GM23338 (cell line): ENCODE data around the gene LARGE1. TPM values are rescaled to one million over a fixed set of nuclear protein-coding genes. Genes with fewer than 3 reads are reported as not detected.

Experiments
- ATAC-seq: fragments of 200-7000 bp; cut with Tn5 transposase; 3 replicates; pipeline ENCODE4 v1.9.1; 2020
- DNase-seq: peaks from one replicate; pipeline ENCODE4 v3.0.0-alpha.2; 2015; ENCODE audit warnings: low spot score
- H2AFZ ChIP-seq: fragments of 200-600 bp; sonication (generic); 2 replicates; pipeline ENCODE4 v1.8.0; 2016; ENCODE audit warnings: antibody characterized with exemption, mild to moderate bottlenecking, moderate library complexity
- H3F3A ChIP-seq: fragments of 200-600 bp; sonication (generic); replicated peaks from 2 replicates; pipeline ENCODE4 v1.8.0; 2017; ENCODE audit warnings: antibody characterized with exemption, mixed run types, low read depth
- H3K27ac ChIP-seq: fragments of 200-600 bp; sonication (generic); 2 replicates; pipeline ENCODE4 v1.6.1; 2016; ENCODE audit warnings: low read depth
- H3K27me3 ChIP-seq: fragments of 200-600 bp; sonication (generic); 2 replicates; pipeline ENCODE4 v1.8.0; 2016; ENCODE audit warnings: mild to moderate bottlenecking, mixed run types, moderate library complexity; ENCODE audit not compliant: insufficient read depth
- H3K36me3 ChIP-seq: fragments of 200-600 bp; sonication (generic); 2 replicates; pipeline ENCODE4 v1.8.0; 2016; ENCODE audit warnings: mild to moderate bottlenecking; ENCODE audit not compliant: insufficient read depth
- H3K4me1 ChIP-seq: fragments of 200-600 bp; sonication (generic); 2 replicates; pipeline ENCODE4 v1.8.0; 2016; ENCODE audit warnings: mild to moderate bottlenecking, moderate library complexity; ENCODE audit not compliant: insufficient read depth
- H3K4me2 ChIP-seq: fragments of 200-600 bp; sonication (generic); 2 replicates; pipeline ENCODE4 v1.7.1; 2017; ENCODE audit warnings: mixed run types
- H3K4me3 ChIP-seq: fragments of 200-600 bp; sonication (generic); 2 replicates; pipeline ENCODE4 v1.6.1; 2016; ENCODE audit warnings: mixed run types
- H3K79me2 ChIP-seq: fragments of 200-600 bp; sonication (generic); replicated peaks from 2 replicates; pipeline ENCODE4 v1.8.0; 2017; ENCODE audit warnings: mild to moderate bottlenecking; ENCODE audit not compliant: insufficient read depth
- H3K9me2 ChIP-seq: fragments of 200-600 bp; sonication (generic); 2 replicates; pipeline ENCODE4 v1.8.0; 2017; ENCODE audit not compliant: insufficient read depth
- H4K20me1 ChIP-seq: fragments of 200-600 bp; sonication (generic); replicated peaks from 2 replicates; pipeline ENCODE4 v1.8.0; 2017; ENCODE audit warnings: mild to moderate bottlenecking; ENCODE audit not compliant: insufficient read depth
- H3K27ac Mint-ChIP-seq: 2 replicates; pipeline ENCODE4 v1.8.0; 2020; ENCODE audit warnings: inconsistent platforms, mild to moderate bottlenecking, moderate library complexity, mixed read lengths
- H3K27me3 Mint-ChIP-seq: 3 replicates; pipeline ENCODE4 v1.8.0; 2022; ENCODE audit warnings: low read depth, mild to moderate bottlenecking, moderate library complexity, mixed read lengths, inconsistent platforms; ENCODE audit not compliant: insufficient read depth, poor library complexity
- H3K36me3 Mint-ChIP-seq: 3 replicates; pipeline ENCODE4 v1.8.0; 2021; ENCODE audit warnings: low read depth, mild to moderate bottlenecking, inconsistent platforms, moderate library complexity, mixed read lengths
- H3K4me1 Mint-ChIP-seq: 3 replicates; pipeline ENCODE4 v1.8.0; 2020; ENCODE audit warnings: mild to moderate bottlenecking, inconsistent platforms, mixed read lengths
- H3K4me3 Mint-ChIP-seq: 3 replicates; pipeline ENCODE4 v1.8.0; 2021; ENCODE audit warnings: moderate library complexity, mild to moderate bottlenecking, inconsistent platforms, mixed read lengths
- H3K9me3 Mint-ChIP-seq: 3 replicates; pipeline ENCODE4 v1.8.0; 2020; ENCODE audit warnings: moderate library complexity, mild to moderate bottlenecking, inconsistent platforms, mixed read lengths
- CREB1 ChIP-seq: fragments of 250-450 bp; sonication (Bioruptor Pico); IDR thresholded peaks from 2 replicates; pipeline ENCODE4 v1.5.0; 2020; ENCODE audit warnings: low read depth, mild to moderate bottlenecking, moderate library complexity
- EZH2 ChIP-seq: fragments of 200-600 bp; sonication (generic); IDR thresholded peaks from one replicate; pipeline ENCODE4 v1.8.0; 2017; ENCODE audit warnings: antibody characterized with exemption, mild to moderate bottlenecking, low read depth; ENCODE audit not compliant: unreplicated experiment
- EZH2phosphoT487 ChIP-seq: fragments of 200-600 bp; sonication (generic); IDR thresholded peaks from one replicate; pipeline ENCODE4 v1.8.1; 2018; ENCODE audit warnings: antibody characterized with exemption; ENCODE audit not compliant: unreplicated experiment
- JUNB ChIP-seq: IDR thresholded peaks from one replicate; pipeline ENCODE4 v1.6.1; 2016; ENCODE audit warnings: antibody characterized with exemption; ENCODE audit not compliant: unreplicated experiment
- NANOG ChIP-seq: IDR thresholded peaks from 2 replicates; pipeline ENCODE4 v1.6.1; 2016; ENCODE audit warnings: antibody characterized with exemption, borderline replicate concordance
- POLR2AphosphoS5 ChIP-seq: IDR thresholded peaks from 2 replicates; pipeline ENCODE4 v1.6.1; 2016; ENCODE audit warnings: antibody characterized with exemption, low read depth
- STAT1 ChIP-seq: IDR thresholded peaks from one replicate; pipeline ENCODE4 v1.6.1; 2016; ENCODE audit warnings: antibody characterized with exemption; ENCODE audit not compliant: unreplicated experiment
- ZNF114 ChIP-seq: fragments of 250-450 bp; sonication (Bioruptor Pico); IDR thresholded peaks from 2 replicates; pipeline ENCODE4 v1.5.0; 2020; ENCODE audit warnings: mild to moderate bottlenecking, moderate library complexity
- ZNF331 ChIP-seq: fragments of 250-450 bp; sonication (Bioruptor Pico); IDR thresholded peaks from 2 replicates; pipeline ENCODE4 v1.5.0; 2020; ENCODE audit warnings: low read depth, mild to moderate bottlenecking, moderate library complexity
- ZNF462 ChIP-seq: fragments of 250-450 bp; sonication (Bioruptor Pico); IDR thresholded peaks from 2 replicates; pipeline ENCODE4 v1.5.0; 2020; ENCODE audit warnings: mild to moderate bottlenecking, moderate library complexity
- polyA plus RNA-seq: library from polyadenylated mRNA; unstranded; fragments of >200 nt; fragmentation: Nextera tagmentation; extraction: Ambion mirVana; gene quantifications from 2 replicates; pipeline ENCODE4 v1.2.1, GENCODE V29; 2016
- total RNA-seq: library from RNA; depleted of rRNA; stranded (reverse); fragments of >200 nt; shearing (Covaris generic); gene quantifications from 2 replicates; pipeline ENCODE4 v1.2.3, GENCODE V29; 2014
- TF ChIP-seq, protein P1 (sequence below): IDR thresholded peaks from 2 replicates; pipeline ENCODE4 v1.6.1; 2016; ENCODE audit warnings: antibody characterized with exemption
- TF ChIP-seq, protein P2 (sequence below): IDR thresholded peaks from one replicate; pipeline ENCODE4 v1.6.1; 2018; ENCODE audit warnings: antibody characterized with exemption; ENCODE audit not compliant: unreplicated experiment
- TF ChIP-seq, protein P3 (sequence below), 2 experiments: fragments of 200-600 bp in 1 of 2; sonication (generic) in 1 of 2; conservative IDR thresholded peaks; 2 replicates each; pipeline versions ENCODE4 v1.5.1 to v1.6.1; 2016 to 2017; ENCODE audit warnings: antibody characterized with exemption in 2 of 2, low read depth in 2 of 2, mild to moderate bottlenecking in 2 of 2, moderate library complexity in 1 of 2

The LARGE1 gene
- total and polyA plus RNA-seq, 2 experiments from 2014 or later: 12.8 to 75.6 TPM

DNA sequence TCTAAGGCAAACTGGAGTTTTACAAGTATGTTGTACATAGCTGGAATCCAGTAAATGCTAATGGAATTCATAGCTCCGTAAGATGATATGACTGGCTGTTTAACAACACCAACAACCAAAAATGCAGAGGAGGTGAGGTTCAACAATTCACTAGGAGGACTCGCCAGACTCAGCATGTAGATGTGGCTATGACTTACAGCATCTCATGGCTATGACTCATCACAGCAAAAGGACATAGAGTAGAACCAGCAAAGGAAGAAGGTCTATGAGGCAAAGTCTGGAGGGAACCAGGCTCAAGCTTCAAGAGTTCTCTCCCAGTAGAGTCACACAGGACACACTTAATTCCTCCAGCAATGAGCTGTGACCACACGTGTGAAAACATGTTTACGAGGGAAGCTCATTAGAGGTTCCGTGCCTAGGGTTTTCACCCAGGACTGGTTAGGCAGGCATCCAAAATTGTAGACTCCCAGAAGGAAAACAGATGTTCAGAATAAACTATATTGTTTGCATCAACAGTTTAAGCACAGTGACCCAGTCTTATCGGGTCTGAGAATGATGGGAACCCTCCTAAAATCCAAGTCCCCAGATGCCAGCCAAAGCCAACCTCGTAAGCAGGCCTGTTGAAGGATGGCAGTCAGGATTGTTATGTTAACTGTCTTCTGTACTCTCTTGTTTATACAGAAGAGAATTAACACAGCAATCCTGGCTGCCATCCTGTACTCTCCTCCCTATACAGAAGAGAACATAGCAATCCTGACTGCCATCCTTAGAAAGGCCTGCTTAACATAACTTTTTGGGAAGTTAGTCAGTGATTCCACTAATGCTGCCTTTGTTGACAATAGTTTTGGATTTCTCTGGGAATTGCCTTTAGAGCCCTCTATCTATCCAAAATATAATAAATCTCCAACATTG is 116.6 kb downstream of the LARGE1 start:
- TF ChIP-seq ZNF114 (CRISPR knock-in tag) (no peak), EZH2phosphoT487 (no peak), ZNF331 (CRISPR knock-in tag) (no peak), EZH2 (no peak), CREB1 (CRISPR knock-in tag) (no peak), ZNF462 (no peak), JUNB (no peak), STAT1 (no peak), NANOG (no peak), POLR2AphosphoS5 (no peak)
- TF ChIP-seq, protein P1, sequence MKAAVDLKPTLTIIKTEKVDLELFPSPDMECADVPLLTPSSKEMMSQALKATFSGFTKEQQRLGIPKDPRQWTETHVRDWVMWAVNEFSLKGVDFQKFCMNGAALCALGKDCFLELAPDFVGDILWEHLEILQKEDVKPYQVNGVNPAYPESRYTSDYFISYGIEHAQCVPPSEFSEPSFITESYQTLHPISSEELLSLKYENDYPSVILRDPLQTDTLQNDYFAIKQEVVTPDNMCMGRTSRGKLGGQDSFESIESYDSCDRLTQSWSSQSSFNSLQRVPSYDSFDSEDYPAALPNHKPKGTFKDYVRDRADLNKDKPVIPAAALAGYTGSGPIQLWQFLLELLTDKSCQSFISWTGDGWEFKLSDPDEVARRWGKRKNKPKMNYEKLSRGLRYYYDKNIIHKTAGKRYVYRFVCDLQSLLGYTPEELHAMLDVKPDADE: no peak
- TF ChIP-seq, protein P2, sequence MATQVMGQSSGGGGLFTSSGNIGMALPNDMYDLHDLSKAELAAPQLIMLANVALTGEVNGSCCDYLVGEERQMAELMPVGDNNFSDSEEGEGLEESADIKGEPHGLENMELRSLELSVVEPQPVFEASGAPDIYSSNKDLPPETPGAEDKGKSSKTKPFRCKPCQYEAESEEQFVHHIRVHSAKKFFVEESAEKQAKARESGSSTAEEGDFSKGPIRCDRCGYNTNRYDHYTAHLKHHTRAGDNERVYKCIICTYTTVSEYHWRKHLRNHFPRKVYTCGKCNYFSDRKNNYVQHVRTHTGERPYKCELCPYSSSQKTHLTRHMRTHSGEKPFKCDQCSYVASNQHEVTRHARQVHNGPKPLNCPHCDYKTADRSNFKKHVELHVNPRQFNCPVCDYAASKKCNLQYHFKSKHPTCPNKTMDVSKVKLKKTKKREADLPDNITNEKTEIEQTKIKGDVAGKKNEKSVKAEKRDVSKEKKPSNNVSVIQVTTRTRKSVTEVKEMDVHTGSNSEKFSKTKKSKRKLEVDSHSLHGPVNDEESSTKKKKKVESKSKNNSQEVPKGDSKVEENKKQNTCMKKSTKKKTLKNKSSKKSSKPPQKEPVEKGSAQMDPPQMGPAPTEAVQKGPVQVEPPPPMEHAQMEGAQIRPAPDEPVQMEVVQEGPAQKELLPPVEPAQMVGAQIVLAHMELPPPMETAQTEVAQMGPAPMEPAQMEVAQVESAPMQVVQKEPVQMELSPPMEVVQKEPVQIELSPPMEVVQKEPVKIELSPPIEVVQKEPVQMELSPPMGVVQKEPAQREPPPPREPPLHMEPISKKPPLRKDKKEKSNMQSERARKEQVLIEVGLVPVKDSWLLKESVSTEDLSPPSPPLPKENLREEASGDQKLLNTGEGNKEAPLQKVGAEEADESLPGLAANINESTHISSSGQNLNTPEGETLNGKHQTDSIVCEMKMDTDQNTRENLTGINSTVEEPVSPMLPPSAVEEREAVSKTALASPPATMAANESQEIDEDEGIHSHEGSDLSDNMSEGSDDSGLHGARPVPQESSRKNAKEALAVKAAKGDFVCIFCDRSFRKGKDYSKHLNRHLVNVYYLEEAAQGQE: no peak
- TF ChIP-seq, protein P3, sequence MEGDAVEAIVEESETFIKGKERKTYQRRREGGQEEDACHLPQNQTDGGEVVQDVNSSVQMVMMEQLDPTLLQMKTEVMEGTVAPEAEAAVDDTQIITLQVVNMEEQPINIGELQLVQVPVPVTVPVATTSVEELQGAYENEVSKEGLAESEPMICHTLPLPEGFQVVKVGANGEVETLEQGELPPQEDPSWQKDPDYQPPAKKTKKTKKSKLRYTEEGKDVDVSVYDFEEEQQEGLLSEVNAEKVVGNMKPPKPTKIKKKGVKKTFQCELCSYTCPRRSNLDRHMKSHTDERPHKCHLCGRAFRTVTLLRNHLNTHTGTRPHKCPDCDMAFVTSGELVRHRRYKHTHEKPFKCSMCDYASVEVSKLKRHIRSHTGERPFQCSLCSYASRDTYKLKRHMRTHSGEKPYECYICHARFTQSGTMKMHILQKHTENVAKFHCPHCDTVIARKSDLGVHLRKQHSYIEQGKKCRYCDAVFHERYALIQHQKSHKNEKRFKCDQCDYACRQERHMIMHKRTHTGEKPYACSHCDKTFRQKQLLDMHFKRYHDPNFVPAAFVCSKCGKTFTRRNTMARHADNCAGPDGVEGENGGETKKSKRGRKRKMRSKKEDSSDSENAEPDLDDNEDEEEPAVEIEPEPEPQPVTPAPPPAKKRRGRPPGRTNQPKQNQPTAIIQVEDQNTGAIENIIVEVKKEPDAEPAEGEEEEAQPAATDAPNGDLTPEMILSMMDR (conservative IDR thresholded peaks at IDR 0.05; ENCODE audit: low read depth in 2 of 2): no peak
- no peak overlapping the region for H3K27ac ChIP-seq
- no peak overlapping the region for H3K4me3 Mint-ChIP-seq
- DNase-seq (no peak), ATAC-seq (no peak)
- peaks cover 15% of the 10 kb centered on the region for H3K4me1 ChIP-seq
- H2AFZ ChIP-seq: no peak overlapping the region
- H3K27me3 Mint-ChIP-seq: peaks cover 7% of the 10 kb centered on the region
- H3K79me2 ChIP-seq: peaks cover 100% of the 10 kb centered on the region
- 0 out of 2 replicates have a peak overlapping the region, but pooled peaks have one; percentile 32 for H3K4me2 ChIP-seq
- H3F3A ChIP-seq: no peaks in the 10 kb centered on the region
- peaks cover 8% of the 10 kb centered on the region for H3K9me3 Mint-ChIP-seq
- no peaks in the 10 kb centered on the region for H3K27me3 ChIP-seq
- peaks cover 26% of the 10 kb centered on the region for H3K36me3 Mint-ChIP-seq
- no peaks in the 10 kb centered on the region; the same call in 1 of the 2 replicates for H3K9me2 ChIP-seq
- no peak overlapping the region for H3K4me3 ChIP-seq
- peaks cover 37% of the 10 kb centered on the region for H3K4me1 Mint-ChIP-seq
- no peaks in the 10 kb centered on the region for H3K36me3 ChIP-seq
- H4K20me1 ChIP-seq: peaks cover 45% of the 10 kb centered on the region
- no peak overlapping the region for H3K27ac Mint-ChIP-seq
